ENCODE data around the gene TP73.

- TF ChIP-seq CTCF (IDR thresholded peaks at IDR 0.05; ENCODE audit: low read depth, low read length, poor library complexity, severe bottlenecking) = no peak
- TF ChIP-seq EZH2phosphoT487 (IDR thresholded peaks at IDR 0.05; ENCODE audit: borderline replicate concordance, low read length) = no peak
These were observed 10.5 kb upstream of the TP73 start for GRCh38 chr1:3641816-3642215.

All from DOHH2 (cell line).